Trophoblast cell (in vitro differentiated cells and primary cell): Measurements from ENCODE around the gene ARHGAP42.

Experiments used
- DNase-seq, 2 donors: peaks; one replicate each; pipeline ENCODE4 v3.0.0-alpha.2; 2016
- H2AFZ ChIP-seq: 2 replicates; pipeline ENCODE4 v1.6.1; 2013; ENCODE audit warnings: low read length, moderate library complexity, mild to moderate bottlenecking; ENCODE audit not compliant: insufficient read depth, poor library complexity
- H2AK5ac ChIP-seq: 2 replicates; pipeline ENCODE4 v1.6.1; 2013; ENCODE audit warnings: mild to moderate bottlenecking, low read length
- H2BK120ac ChIP-seq: 2 replicates; pipeline ENCODE4 v1.6.1; 2013; ENCODE audit warnings: low read length, mild to moderate bottlenecking, moderate library complexity; ENCODE audit not compliant: insufficient read depth, poor library complexity
- H2BK12ac ChIP-seq: 2 replicates; pipeline ENCODE4 v1.6.1; 2013; ENCODE audit warnings: mild to moderate bottlenecking, low read length, moderate library complexity
- H2BK5ac ChIP-seq: 2 replicates; pipeline ENCODE4 v1.6.1; 2013; ENCODE audit warnings: low read length, low read depth, moderate library complexity, mild to moderate bottlenecking; ENCODE audit not compliant: poor library complexity
- H3K14ac ChIP-seq: 2 replicates; pipeline ENCODE4 v1.6.1; 2013; ENCODE audit warnings: mild to moderate bottlenecking, low read length
- H3K18ac ChIP-seq: 2 replicates; pipeline ENCODE4 v1.6.1; 2013; ENCODE audit warnings: mild to moderate bottlenecking, low read length
- H3K23ac ChIP-seq: 2 replicates; pipeline ENCODE4 v1.6.1; 2013; ENCODE audit warnings: low read length
- H3K27ac ChIP-seq: 2 replicates; pipeline ENCODE4 v1.5.1; 2013; ENCODE audit warnings: low read depth, mild to moderate bottlenecking, inconsistent platforms, low read length, moderate library complexity
- H3K27me3 ChIP-seq: 2 replicates; pipeline ENCODE4 v1.6.1; 2013; ENCODE audit warnings: inconsistent platforms, mild to moderate bottlenecking, low read length, moderate library complexity; ENCODE audit not compliant: insufficient read depth
- H3K36me3 ChIP-seq, 2 experiments: 1 replicate in 1 of 2; 2 replicates in 1 of 2; pipeline ENCODE4 v1.6.1; 2013; ENCODE audit warnings: low read length in 2 of 2, mild to moderate bottlenecking in 2 of 2, moderate library complexity in 1 of 2; ENCODE audit not compliant: insufficient read depth in 2 of 2, control insufficient read depth in 1 of 2
- H3K4ac ChIP-seq: 2 replicates; pipeline ENCODE4 v1.6.1; 2013; ENCODE audit warnings: low read depth, mild to moderate bottlenecking, low read length, moderate library complexity
- H3K4me1 ChIP-seq, 2 experiments: 1 replicate in 1 of 2; 2 replicates in 1 of 2; pipeline ENCODE4 v1.6.1; 2013; ENCODE audit warnings: low read length in 2 of 2, mild to moderate bottlenecking in 2 of 2, moderate library complexity in 1 of 2; ENCODE audit not compliant: insufficient read depth in 2 of 2, control insufficient read depth in 1 of 2
- H3K4me2 ChIP-seq: 2 replicates; pipeline ENCODE4 v1.6.1; 2013; ENCODE audit warnings: inconsistent platforms, mild to moderate bottlenecking, low read length, moderate library complexity
- H3K4me3 ChIP-seq: 2 replicates; pipeline ENCODE4 v1.5.1; 2013; ENCODE audit warnings: mild to moderate bottlenecking, low read depth, low read length, inconsistent platforms
- H3K79me1 ChIP-seq: one replicate; pipeline ENCODE4 v1.6.1; 2013; ENCODE audit warnings: low read length
- H3K79me2 ChIP-seq: 2 replicates; pipeline ENCODE4 v1.6.1; 2013; ENCODE audit warnings: low read length, mild to moderate bottlenecking; ENCODE audit not compliant: control insufficient read depth, insufficient read depth, poor library complexity
- H3K9ac ChIP-seq: 2 replicates; pipeline ENCODE4 v1.6.1; 2013; ENCODE audit warnings: mild to moderate bottlenecking, low read length
- H3K9me3 ChIP-seq: 2 replicates; pipeline ENCODE4 v1.6.1; 2013; ENCODE audit warnings: low read depth, mild to moderate bottlenecking, control low read depth, inconsistent platforms, low read length; ENCODE audit not compliant: insufficient read depth
- H4K12ac ChIP-seq: 2 replicates; pipeline ENCODE4 v1.6.1; 2013; ENCODE audit warnings: low read depth, mild to moderate bottlenecking, low read length, moderate library complexity
- H4K8ac ChIP-seq: 2 replicates; pipeline ENCODE4 v1.6.1; 2013; ENCODE audit warnings: low read depth, mild to moderate bottlenecking, low read length, moderate library complexity
- H4K91ac ChIP-seq: one replicate; pipeline ENCODE4 v1.6.1; 2013; ENCODE audit warnings: low read depth, mild to moderate bottlenecking, low read length, moderate library complexity
- WGBS: extraction: QIAGEN DNeasy Blood & Tissue Kit; methylation state at CpG from one replicate; pipeline ENCODE4 v1.1.7; 2013; ENCODE audit warnings: missing lambda C conversion rate; ENCODE audit not compliant: insufficient read length, insufficient coverage; ENCODE audit errors: extremely low coverage; 5-methylcytosine and 5-hydroxymethylcytosine counted together

The ARHGAP42 gene

GRCh38 chr11:100928426-100928825 lies 241.3 kb downstream of the ARHGAP42 start:
- DNase-seq = no peak
- Histone ChIP-seq H4K91ac (no peak overlapping the region), H3K4me2 (no peak overlapping the region), H3K79me1 (no peaks in the 10 kb centered on the region), H3K9me3 (no peaks in the 10 kb centered on the region), H3K79me2 (no peaks in the 10 kb centered on the region), H2BK120ac (no peak overlapping the region), H2AK5ac (no peak overlapping the region), H4K8ac (peak overlapping the region; percentile 47), H3K4ac (no peak overlapping the region), H3K4me3 (no peak overlapping the region), H2BK5ac (peak overlapping the region; percentile 40), H3K36me3 (no peaks in the 10 kb centered on the region), H2BK12ac (no peak overlapping the region), H3K27ac (no peak overlapping the region), H3K18ac (no peak overlapping the region), H3K4me1 (peaks cover 0 to 2% of the 10 kb centered on the region in 2 experiments), H3K27me3 (no peaks in the 10 kb centered on the region), H4K12ac (no peak overlapping the region), H3K9ac (no peak overlapping the region), H3K14ac (no peak overlapping the region), H2AFZ (no peak overlapping the region), H3K23ac (no peak overlapping the region)
- whole genome bisulfite sequencing = no CpG with 5 or more reads among the region's 2 CpGs

- Histone ChIP-seq H3K79me1 (no peaks in the 10 kb centered on the region), H2BK5ac (no peak overlapping the region), H3K79me2 (no peaks in the 10 kb centered on the region), H4K12ac (no peak overlapping the region), H3K27ac (no peak overlapping the region), H3K9me3 (no peaks in the 10 kb centered on the region), H3K9ac (no peak overlapping the region), H2BK120ac (no peak overlapping the region), H2BK12ac (no peak overlapping the region), H4K91ac (no peak overlapping the region), H4K8ac (no peak overlapping the region), H3K18ac (no peak overlapping the region), H3K4me1 (peaks cover 0 to 2% of the 10 kb centered on the region in 2 experiments), H3K4me3 (no peak overlapping the region), H3K4me2 (no peak overlapping the region), H3K36me3 (no peaks in the 10 kb centered on the region), H3K4ac (no peak overlapping the region), H3K27me3 (no peaks in the 10 kb centered on the region), H2AFZ (no peak overlapping the region), H3K23ac (no peak overlapping the region), H3K14ac (no peak overlapping the region), H2AK5ac (no peak overlapping the region)
- no peak for DNase-seq
- no CpG with 5 or more reads among the region's 3 CpGs for WGBS
These were observed 242.3 kb downstream of the ARHGAP42 start for GRCh38 chr11:100929377-100929776.

- no peak overlapping the region for H3K4ac ChIP-seq
- no peak overlapping the region for H4K12ac ChIP-seq
- H3K27me3 ChIP-seq = no peaks in the 10 kb centered on the region
- no peaks in the 10 kb centered on the region for H3K36me3 ChIP-seq
- H3K9me3 ChIP-seq = no peaks in the 10 kb centered on the region
- H3K4me2 ChIP-seq = no peak overlapping the region
- no peak overlapping the region for H4K8ac ChIP-seq
- H2AFZ ChIP-seq = no peak overlapping the region
- WGBS = no CpG with 5 or more reads among the region's 5 CpGs
- H2BK12ac ChIP-seq = no peak overlapping the region
- peak; percentile 20 to 89 for DNase-seq
- H3K9ac ChIP-seq = no peak overlapping the region
- no peak overlapping the region for H2BK5ac ChIP-seq
- no peak overlapping the region for H2BK120ac ChIP-seq
- H4K91ac ChIP-seq = no peak overlapping the region
- no peak overlapping the region for H3K23ac ChIP-seq
- no peak overlapping the region for H2AK5ac ChIP-seq
- H3K79me1 ChIP-seq = no peaks in the 10 kb centered on the region
- no peak overlapping the region for H3K27ac ChIP-seq
- no peaks in the 10 kb centered on the region for H3K79me2 ChIP-seq
- no peak overlapping the region for H3K14ac ChIP-seq
- H3K4me3 ChIP-seq = no peak overlapping the region
- no peak overlapping the region for H3K18ac ChIP-seq
- peaks cover 0 to 2% of the 10 kb centered on the region in 2 experiments for H3K4me1 ChIP-seq
These were observed 243.2 kb downstream of the ARHGAP42 start for GRCh38 chr11:100930185-100930778.

GRCh38 chr11:100932474-100933100 lies 245.5 kb downstream of the ARHGAP42 start:
- peak in 1 of 2 donors; percentile 67 for DNase-seq
- H3K36me3 ChIP-seq = no peaks in the 10 kb centered on the region
- WGBS = no CpG with 5 or more reads among the region's 3 CpGs
- no peaks in the 10 kb centered on the region for H3K9me3 ChIP-seq
- no peak overlapping the region for H4K12ac ChIP-seq
- no peak overlapping the region for H3K23ac ChIP-seq
- H2BK12ac ChIP-seq = no peak overlapping the region
- peaks cover 0 to 2% of the 10 kb centered on the region in 2 experiments for H3K4me1 ChIP-seq
- no peak overlapping the region for H3K4me3 ChIP-seq
- H3K4ac ChIP-seq = no peak overlapping the region
- no peak overlapping the region for H2BK5ac ChIP-seq
- no peak overlapping the region for H3K27ac ChIP-seq
- no peak overlapping the region for H3K18ac ChIP-seq
- H3K27me3 ChIP-seq = no peaks in the 10 kb centered on the region
- H3K14ac ChIP-seq = no peak overlapping the region
- H2BK120ac ChIP-seq = no peak overlapping the region
- H2AK5ac ChIP-seq = no peak overlapping the region
- H3K9ac ChIP-seq = no peak overlapping the region
- H2AFZ ChIP-seq = no peak overlapping the region
- no peaks in the 10 kb centered on the region for H3K79me2 ChIP-seq
- H4K91ac ChIP-seq = no peak overlapping the region
- H4K8ac ChIP-seq = no peak overlapping the region
- no peak overlapping the region for H3K4me2 ChIP-seq
- no peaks in the 10 kb centered on the region for H3K79me1 ChIP-seq
